Measurements from ENCODE around the gene PAM16.

Gene PAM16

DNA sequence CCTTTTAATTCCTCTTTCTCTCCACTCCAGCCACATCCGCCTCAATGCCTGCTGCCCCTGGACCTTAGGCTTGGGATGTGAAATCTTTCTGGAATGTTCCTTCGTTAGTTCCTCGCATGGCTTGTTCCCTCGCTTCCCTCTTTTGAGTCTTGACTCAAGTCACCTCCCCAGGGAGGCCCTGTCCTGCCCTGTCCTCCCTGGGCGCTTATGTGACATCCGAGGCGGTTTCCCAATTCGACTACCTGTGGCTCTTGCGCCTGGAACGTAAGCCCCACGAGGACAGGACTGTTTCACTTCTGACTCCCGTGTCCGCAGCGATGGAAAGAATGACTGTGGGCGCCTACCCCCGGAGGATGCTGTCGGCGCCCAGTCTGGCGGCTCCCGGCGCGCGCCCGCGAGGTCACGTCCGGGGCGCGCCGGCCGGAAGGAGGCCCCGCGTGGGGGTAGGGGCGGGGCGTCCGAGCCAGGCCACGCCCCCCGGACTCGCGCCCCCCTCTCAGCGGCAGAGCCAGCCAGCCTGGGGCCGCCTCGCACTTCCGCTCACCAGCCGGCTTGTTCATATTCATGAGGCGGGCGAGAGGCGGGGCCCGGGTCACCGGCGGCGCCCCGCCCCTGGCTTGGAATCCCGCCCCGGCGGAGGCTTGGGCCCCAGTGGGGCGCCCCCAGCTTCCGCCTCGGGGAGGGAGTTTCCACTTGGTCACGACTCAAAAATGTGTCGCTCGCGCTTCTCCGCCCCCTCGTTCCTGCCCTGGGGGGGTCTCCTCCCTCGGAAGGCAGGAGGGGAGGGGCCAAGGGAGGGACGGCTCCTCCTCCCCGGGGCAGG lies 43.7 kb downstream of the PAM16 start:
- peak in 55 of 56 donors; percentile 38 to 89 (median 77) for DNase-seq

DNA sequence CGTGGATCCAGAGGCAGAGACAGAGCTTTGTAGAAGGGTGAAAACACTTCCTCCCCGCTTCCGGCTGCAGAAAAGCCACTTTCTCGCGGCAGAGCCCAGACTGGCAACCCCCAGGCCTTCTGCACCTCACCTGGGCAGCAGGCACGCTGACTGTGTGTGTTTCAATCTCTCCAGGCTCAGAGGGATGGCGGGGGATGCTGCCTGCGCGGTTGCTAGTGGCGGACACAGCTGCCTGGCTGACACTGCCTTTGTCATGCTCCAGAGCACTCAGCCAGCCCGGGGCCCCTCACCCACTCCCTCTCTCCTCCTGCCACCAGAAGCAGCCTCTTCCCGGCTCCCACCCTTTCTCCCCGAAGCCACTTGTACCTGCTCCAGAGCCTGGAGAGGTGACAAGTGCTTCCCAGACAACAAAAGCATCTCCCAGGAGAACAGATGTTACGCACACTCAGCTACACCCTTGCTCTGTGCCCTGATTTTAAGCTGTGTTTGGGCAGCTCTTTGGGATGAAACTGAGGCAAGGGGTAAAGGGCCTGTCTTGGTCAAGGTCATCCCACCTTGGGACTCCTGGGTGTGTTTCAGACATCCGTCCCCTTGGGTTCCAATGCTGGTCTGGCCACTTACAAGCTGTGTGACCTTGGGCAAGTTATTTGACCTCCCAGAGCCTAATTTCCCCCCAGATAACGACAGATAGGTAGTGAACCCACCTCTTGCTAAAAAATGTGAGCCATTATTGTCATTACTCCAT lies 44.5 kb downstream of the PAM16 start:
- peak in 2 of 56 donors; percentile 8 to 21 for DNase-seq

GRCh38 chr16:4303973-4304372 lies 47.1 kb downstream of the PAM16 start:
- peak in 10 of 56 donors; percentile 13 to 43 (median 28) for DNase-seq

- no peak for DNase-seq
These were observed 49.2 kb downstream of the PAM16 start for GRCh38 chr16:4301968-4302367.

- DNase-seq, result no peak
These were observed 49.9 kb downstream of the PAM16 start for GRCh38 chr16:4301177-4301576.

- DNase-seq, result peak in 7 of 56 donors; percentile 4 to 54 (median 38)
These were observed 52.2 kb downstream of the PAM16 start for GRCh38 chr16:4298761-4299522.

DNA sequence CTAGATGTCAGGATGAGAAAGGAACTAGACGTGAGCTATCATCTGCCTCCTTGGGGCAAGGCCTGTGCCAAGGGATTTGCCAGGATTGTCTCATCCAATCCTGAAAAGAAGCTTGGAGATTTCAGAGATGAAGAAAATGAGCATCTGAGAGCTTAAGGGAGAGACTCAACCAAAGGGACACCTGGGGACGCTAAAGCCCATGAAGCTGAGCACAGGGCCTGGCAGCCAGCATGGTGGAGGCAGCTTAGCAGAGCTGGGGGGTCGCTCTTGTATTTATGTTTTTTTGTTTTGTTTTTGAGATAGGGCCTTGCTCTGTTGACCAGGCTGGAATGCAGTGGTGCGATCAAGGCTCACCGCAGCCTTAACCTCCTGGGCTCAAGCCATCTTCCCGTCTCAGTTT lies 53.6 kb downstream of the PAM16 start:
- DNase-seq, result no peak

- DNase-seq, result no peak
These were observed 55.5 kb downstream of the PAM16 start for GRCh38 chr16:4295581-4295980.

DNA sequence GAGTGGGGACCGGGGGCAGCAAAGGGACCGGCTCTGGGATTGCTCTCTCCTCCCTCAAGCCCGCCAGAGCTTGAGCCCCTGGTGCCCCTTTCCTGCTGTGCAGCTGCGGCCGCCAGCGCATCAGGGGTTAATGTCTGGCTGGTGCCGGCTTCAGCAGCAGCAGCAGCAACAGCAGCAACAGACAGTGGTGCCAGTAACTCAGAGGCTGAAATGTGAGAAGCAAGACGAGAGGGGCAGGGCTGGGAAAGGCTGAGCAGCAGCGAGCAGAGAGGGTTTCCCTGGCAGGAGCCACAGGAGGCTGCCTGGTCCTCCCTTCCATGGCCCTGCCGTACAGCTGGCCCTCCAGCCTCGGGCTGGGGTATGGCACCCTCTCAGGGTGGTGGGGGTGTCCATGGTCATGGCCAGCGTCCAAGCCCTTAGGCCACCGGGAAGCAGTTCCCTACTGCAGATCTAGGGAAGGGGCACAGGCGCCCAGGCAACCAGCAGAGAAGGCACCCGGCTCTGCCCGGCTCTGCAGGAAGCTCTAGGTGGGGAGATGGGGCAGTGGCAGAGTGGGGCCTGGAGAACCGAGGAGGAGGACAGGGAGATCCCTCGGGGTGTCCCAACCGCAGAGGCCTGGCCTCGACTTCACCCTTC lies 57.2 kb downstream of the PAM16 start:
- peak in 21 of 56 donors; percentile 8 to 42 (median 28) for DNase-seq

GRCh38 chr16:4293181-4293716 lies 57.9 kb downstream of the PAM16 start:
- no peak for DNase-seq

DNA sequence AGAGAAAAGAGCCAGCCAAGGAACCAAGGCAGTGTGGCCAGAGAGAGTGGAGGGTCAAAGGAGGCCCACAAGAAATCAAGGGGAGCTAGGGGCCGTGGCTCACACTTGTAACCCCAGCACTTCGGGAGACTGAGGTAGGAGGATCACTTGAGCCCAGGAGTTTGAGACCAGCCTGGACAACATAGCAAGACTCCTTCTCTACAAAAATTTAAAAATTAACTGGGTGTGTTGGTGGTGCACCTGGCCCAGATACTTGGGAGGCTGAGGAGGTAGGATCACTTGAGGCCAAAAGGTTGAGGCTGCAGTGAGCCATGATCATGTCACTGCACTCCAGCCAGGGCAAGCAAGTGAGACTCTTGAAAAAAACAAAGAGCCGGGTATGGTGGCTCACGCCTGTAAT lies 59.4 kb downstream of the PAM16 start:
- DNase-seq, result no peak
